HG03354 (cell line): Measurements from ENCODE around the gene ACOX3.
"Not testable (repeated sequence)": the region's sequence is repeated elsewhere in the genome, so short reads cannot be mapped to it uniquely, and the experiment has no call there.

Source experiments
- ATAC-seq: cut with Tn5 transposase; IDR thresholded peaks from one replicate; pipeline ENCODE4 v1.9.1; 2021; ENCODE audit warnings: mild to moderate bottlenecking; ENCODE audit not compliant: unreplicated experiment, poor library complexity, severe bottlenecking

ACOX3 gene

DNA sequence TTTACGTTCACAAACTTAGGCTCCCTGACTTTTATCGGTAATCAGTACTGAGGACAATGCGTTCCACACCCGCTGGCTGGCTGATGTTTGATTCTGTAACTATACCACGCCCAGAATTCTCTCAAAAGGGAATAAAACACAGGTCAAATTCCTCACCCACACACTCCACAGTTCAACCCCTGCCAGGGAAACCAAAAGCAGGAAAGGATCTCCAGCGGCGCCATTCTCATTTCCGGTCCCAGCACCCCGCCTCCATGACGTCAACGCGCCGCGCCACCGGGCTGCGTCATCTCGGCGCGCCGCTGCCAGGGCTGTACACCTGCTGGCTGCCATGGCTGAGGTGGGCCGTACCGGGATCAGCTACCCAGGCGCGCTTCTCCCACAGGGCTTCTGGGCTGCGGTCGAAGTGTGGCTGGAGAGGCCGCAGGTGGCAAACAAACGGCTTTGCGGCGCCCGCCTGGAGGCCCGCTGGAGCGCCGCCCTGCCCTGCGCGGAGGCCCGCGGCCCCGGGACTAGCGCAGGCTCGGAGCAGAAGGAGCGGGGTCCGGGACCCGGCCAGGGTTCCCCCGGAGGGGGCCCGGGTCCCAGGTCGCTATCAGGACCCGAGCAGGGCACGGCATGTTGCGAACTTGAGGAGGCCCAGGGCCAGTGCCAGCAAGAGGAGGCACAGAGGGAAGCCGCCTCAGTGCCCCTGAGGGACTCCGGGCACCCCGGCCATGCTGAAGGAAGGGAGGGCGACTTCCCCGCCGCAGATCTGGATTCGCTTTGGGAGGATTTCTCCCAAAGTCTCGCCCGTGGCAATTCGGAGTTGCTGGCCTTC lies at the start of gene ACOX3, which contains the start of gene TRMT44:
ACOX3 (minus strand) TSS at position 232 of the 820 bp plus-strand sequence. CDS start 24,202 bp downstream, outside the sequence.
TRMT44 (plus strand) TSS at position 286 of the 820 bp plus-strand sequence; CDS start at position 332, 46 bp downstream.
- peak; percentile 90 for ATAC-seq

DNA sequence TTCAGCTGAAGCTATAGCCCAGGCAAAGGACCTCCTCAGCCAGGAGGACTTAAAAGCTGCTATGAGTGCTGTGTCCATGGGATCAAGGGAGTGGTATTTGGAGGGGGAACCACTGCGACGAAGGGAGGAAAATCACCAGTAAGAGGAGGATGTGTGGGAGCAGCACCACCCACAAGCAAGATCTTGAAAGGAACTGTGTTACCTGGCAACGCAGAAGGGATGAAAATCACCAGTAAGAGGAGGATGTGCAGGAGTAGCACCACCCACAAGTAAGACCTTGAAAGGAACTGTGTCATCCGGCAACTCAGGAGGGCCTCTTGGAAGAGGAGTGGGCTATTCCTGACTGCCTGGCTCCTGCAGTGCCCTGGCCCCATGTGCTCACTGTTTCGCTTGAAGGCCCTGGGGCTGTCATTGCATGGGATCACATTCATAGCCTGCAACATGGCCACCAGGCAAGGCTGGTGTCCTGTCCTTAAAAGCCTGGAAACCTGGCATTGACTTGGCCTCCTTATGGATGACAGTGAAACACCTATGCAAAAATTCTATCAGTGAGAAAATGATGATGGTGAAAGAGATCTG lies 48.4 kb upstream of the ACOX3 start:
- ATAC-seq = no peak

DNA sequence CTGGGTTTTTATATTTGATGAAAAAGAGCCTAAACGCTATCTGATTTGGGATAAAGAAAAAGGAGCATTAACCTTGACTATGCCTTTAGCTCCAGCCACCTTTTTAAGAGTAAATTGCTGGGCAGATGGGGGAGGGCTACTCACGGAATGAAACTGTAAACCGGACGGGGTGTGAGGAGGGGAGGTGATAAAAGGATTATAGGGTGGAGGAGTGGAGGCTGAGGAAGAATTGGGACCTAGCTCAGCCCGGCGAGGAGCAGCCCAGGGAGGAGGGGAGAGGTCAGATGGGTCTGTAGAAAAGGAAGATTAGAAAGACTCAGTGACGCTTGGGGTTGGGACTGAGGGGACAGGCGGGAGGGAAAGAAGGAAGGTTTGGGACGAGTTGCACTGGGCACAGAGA lies 46.1 kb upstream of the ACOX3 start:
- ATAC-seq = not testable (repeated sequence)

DNA sequence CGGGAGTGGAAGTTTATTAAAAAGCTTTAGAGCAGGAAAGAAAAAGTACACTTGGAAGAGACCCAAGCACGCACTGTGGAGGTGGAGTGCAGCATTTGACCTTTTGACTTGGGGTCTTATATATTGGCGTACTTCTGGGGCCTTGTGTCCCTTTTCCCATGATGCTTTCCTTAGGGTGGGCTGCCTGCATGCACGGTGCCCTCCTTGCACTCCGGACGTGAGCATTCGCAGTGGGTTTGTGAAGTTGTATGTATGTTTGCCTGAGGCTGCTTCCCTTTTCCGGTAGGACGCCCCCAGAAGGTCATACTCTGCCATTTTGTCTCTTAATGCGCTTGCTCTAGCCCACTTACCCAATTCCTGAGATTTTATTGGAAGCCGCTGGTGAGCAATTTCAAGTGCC lies 39.7 kb upstream of the ACOX3 start:
- no peak for ATAC-seq

DNA sequence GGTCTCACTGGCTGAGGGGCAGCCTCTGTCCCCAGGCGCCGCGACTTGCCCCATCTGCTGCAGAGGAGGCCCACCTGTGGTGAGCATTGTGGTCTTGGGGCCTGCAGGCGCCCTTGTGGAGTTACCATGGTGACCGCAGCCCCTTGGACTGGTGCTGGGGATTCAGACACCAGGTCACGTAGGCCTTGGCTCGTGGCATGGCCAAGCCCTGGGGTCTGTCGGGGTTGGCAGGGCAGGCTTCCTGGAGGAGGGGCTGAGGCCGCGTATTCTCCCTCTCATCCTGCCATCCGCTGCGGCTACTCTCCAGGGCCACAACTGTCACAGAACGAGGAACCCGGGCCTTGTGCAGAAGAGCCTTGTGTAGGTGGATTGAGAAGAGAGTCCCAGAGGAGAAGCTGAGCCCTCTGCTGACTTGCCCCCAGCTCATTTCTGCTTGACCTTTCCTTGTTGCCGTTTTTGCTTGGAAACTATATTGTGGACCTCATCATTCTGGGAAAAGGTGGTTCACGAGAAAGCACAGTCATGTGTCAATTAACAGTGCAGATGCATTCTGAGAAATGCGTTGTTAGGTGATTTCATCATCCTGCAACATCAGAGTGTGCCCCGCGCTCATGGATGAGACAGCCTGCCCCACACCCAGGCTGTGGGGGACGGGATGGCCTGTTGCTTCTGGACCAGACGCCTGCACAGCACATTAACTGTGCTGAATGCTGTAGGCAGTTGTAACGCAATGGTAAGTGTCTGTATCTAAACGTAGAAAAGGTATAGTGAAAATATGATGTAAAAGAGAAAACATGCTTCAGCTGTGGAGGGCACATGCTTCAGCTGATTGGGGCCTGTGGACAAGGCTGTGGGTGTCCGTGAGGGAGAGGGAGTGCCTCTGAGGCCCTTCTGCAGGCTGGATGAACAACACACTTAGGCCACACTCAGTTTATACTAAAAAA lies 38.5 kb upstream of the ACOX3 start:
- ATAC-seq = no peak

DNA sequence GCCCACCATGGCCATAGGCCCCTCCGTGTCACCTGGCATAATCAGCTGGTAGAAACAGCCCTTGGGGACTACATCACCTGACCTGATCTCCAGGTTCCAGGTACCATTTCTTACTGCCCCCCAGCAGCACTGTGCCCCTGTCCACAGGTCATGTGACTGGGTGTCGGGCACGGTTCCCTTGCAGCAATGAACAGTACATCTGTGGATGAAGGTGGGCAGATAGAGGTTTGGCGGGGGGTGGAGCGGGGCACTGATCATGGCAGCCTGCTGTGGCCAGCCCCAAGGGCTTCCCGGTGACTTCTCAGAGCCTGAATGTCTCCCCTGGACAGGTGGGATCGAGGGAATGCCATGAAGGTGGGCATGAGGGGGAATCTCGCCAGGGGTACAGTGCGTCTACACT lies 37.8 kb upstream of the ACOX3 start:
- ATAC-seq = no peak

DNA sequence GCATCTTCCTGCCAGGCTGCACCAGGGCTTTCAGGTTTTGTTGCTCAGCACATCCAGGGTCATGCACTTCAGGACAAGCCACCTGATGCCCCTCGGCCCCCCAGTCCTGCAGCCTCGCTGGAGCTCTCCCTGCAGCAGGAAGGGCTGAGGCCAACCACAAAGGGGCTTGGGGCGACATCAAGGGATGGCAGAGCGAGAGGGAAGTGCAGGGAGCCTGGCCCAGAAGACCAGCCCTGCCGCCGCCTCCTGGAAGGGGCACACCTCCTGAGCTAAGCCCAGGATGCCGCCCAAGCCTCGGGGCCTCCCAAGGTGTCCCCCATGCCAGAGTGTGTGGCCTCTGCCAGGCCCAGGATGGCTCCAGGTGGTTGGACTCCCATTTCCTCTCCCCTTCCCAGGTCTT lies 37.2 kb upstream of the ACOX3 start:
- ATAC-seq = no peak

DNA sequence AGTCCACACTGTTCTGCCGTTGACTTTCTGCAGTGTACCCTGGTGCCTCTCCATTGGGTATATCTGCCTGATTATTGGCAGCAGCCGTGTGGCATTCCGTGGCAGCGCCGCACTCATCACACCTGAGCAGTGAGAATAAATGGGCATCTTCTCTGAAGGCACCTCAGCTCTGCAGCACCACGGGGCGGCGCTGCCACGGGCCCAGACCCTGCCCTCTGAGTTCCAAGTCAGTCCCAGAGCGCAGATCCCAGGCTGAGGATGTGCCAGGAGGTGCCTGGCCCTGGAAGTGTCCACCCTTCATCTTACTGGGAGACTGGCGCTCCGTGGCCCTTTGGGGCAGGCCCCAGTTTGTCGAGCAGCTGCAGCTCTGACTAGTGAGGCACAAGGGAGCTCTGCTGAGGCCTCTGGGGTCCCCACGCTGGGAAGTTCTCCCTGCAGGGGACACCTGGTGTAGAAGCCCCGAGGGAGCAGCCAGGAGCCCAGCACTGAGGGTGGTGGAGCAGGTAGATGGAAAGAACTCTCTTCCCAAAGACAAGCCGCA lies 36.6 kb upstream of the ACOX3 start:
- ATAC-seq = no peak

DNA sequence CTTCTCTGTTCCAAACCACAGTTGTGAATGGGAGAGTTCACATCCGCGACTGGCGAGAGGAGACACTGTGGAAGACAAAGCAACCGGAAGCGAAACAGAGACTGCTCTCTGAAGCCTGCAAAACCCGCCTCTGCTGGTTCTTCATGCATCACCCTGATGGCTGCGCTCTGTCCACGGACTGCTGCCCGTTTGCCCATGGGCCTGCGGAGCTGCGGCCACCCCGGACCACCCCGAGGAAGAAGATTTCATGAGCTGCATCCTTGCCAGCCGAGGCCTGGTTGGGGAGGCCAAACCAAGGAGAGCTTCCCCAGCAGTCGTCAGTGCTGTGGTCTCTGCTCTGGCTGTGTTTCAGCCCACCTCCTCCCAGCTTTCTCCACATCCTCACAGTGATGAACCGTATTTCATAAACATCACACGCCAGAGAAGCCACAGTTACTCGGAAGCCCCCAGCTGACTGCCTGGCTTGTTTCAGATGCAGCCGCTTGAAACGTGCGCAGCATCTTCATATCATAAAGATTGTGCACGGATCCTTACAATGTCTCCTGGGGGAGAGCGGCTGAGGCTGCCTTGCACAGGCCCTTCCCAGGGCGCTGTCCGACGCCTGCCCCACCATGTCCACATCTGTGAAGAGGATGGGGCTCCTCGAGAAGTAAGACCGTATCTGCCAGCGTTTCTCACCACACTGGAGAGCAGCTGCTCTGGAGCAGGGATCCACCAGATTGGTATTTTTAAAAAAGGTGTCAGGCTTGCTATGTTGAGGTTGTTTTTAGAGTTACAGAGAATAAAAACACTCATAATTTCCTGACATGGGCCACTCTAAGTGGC lies 35.4 kb upstream of the ACOX3 start:
- no peak for ATAC-seq

DNA sequence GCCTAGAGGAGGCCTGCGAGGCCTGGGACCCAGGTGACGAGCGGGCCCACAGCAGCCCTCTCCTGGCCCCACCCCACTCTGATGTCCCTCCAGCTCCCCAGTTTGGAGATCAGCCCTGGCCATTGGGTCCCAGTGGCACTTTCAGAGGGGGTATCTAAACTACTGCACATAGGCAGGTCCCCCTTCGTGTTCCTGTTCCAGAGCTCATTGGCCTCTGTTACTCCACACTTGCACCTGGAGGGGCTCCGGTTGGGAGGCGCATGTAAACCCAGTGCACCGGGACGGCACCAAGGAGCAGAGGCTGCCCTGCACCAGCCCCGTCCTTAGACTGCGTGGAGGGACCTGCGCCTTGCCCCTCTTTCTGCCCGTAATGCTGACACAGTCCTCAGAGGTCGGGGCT lies 34.3 kb upstream of the ACOX3 start:
- ATAC-seq = no peak

DNA sequence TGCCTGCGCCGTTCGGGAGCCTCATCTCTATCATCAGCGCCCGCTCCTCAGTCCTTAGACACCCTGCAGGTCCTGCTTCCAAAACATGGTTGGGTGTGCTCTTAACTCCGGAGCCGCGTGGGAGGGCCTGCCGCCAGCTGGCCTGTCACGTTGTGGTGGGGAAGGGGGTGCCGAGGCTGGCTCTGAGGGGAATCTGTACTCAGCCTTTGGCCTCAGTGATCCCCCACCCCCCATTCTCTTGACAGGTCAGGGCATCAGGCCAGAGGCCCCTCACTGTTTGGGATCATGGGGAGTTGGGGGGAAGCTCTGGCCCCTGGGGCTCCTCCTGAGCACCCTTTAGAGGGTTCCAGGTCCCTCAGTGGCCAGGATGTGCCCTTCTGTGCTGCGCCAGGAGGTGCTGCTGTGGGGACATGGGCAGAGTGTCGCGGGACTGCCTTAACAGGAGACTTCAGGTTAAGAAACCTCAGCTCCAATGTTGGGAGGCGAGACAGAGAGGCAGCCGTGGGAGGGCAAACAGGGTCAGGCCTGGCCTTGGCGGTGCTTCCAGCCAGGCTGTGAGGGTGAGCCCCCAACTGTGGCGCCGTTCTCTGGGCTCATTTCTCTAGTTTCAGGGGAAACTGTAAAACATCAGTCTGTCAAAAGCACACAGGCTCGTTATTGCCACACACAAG lies 33.5 kb upstream of the ACOX3 start:
- no peak for ATAC-seq

DNA sequence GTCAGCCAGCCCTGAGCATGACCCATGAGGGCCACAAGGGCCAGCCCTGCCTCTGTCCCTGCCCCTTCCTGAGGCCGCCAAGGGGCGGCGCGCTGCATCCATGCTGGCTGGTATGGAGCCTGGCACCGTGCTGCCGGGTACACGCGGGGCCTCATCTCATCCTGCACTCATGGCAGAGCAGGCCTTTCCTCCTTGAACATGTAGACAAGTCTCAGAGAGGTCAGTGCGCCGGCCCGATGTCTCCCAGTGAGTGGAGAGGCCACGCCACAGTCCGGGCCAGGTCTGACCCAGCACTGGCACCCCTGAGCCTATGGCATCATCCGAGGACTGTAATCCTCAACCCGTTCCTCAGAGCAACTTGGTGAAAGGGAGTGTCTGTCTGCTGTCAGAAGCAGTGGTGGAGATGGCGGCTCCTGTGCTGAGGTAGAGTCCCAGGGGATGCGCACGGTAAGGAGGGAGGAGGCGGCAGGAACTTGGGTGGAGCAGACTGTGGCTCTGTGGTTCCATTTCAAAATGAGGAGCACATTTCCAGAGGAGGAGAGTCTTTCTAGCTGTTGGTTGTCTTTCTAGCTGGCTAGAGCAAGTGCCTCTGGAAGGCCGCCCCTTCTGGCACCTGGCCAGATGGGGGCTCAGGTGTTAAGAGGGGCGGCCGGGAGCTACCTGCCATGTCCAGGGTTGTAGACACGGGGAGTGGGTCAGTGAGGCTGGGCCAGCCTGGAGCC lies 32.8 kb upstream of the ACOX3 start:
- ATAC-seq = no peak

DNA sequence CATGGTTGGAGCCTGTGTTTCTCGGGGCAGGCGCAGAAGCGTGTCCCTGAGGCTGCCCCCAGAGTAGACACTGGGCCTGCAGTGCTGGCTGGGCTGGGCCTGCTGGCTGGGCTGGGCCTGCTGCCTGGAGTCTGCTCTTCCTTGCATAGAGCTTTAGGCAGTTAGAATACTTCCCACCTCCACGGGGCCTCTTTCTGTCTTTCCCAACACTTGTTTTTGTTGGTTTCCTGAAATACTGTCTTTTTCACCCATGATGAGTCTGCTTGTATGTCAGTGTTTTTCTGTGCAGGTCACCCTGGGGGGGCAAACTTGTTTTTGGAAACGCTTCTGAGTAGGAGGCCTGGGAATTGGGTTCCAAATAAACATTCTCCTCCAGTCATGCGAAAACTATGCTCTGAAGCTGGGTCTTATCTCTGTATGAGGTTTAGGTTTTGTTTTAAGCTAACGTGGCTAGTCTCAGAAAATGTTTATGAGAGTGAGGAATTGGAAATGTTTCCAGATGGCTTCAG lies 32.2 kb upstream of the ACOX3 start:
- ATAC-seq = no peak

DNA sequence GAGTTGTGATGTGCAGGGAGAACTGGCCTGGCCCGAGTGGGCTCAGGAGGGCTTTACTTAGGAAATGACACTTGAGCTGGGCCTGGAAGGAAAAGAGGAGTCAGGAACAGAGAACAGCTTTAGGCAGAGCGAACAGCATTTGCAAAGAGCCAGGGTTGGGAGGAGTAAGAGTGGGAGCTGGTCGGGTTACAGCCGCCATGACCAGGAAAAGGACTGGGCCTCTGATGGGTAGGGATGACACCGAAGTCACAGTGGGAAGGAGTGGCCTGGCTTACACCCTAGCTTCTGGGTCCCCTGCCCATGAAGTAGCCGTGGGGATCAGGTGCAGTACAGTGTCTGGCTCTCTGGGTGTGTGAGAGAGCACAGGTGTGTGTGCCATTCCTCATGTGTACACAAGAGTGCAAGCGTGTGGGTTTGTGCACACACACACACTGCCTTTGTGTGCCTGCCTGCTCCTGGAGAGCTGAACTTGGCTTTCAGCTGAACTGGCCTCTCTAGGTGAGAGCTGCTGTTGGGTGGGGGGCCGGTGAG lies 31.7 kb upstream of the ACOX3 start:
- no peak for ATAC-seq

DNA sequence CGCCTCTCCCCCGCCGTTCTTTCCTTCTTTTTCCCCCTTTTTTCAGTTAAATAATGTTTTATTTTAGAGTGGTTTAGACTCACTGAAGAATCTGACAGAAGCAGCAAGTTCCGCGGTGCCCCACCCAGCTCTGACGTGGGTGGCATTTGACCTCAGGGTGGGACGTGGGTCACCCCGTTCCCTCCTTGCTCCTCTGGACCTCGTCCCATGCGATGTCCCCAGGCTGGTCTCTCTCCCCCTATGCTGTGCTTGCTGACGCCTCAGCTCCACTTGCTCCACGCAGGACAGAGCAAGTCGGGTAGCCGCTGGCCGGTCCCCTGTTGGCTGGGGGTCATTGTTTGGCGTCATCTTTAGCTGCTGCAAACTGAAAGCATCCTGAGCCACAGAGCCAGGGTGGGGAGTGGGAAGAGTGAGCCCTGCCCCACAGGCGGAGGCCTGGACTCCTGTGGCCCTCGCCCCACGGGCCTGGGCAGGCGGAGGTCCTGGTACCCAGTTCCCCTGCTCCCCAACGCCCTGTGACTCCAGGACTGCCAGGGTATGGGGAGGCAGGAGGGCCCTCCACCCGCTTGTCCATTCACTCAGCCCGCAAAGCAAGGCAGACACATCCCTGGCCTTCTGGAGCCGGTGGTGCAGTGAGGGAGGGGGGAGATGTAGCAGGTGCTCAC lies 30.8 kb upstream of the ACOX3 start:
- no peak for ATAC-seq

DNA sequence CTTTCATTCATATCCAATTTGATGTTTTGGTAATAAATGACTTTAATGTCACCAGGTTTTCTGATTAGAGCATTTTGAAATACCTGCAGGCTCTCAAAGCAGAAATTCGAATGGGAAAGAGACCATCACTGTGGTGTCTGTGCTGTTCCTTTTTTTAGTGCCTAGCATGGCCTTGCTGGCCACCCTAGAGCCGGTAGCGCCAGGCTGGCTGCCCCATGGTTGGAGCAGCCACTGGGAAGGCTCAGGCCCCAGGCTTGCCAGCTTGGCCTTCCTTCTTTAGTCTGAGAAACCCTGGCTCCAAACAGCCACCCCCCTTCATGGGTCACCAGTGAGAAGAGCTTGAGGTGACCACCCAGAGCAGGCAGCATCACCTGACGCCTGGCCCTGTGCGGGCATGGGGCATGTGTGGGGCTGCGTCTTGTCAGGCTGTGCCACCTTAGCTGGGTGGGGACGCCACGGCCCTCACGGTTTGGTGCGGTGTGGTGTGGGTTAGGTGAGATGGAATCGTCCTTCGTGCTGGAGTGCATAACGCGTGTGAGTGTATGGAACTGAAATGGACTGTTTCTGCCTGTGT lies 30.0 kb upstream of the ACOX3 start:
- ATAC-seq = no peak

DNA sequence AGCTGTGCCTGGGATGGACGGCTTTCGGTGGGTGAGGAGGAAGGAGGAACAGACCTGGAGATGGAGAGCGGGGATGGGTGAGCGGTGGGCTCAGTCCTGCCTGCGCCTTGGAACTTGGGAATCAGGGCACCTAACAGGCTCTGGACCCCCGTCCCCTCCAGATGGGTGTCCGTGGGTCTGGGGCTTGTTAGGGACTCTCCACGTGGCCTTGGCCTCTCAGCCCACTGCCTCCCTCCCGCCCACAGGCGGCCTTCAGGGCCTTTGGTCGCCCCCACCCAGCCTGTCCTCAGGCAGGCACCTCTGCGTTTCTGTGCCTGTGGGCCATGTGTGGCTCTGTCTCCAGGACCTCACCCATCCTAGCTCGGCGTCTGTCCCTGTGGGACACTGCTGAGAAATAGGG lies 29.0 kb upstream of the ACOX3 start:
- ATAC-seq = no peak
